A549 (cell line): ENCODE measurements around the gene CAMTA1. TPM values are rescaled to one million over a fixed set of nuclear protein-coding genes. Genes with fewer than 3 reads are reported as not detected.

ENCODE experiments used
- ATAC-seq, 2 experiments: fragments of 200-7000 bp in 1 of 2; fragments of >200 bp in 1 of 2; cut with Nextera tagmentation in 1 of 2; cut with Tn5 transposase in 1 of 2; 3 replicates each; pipeline versions ENCODE4 v1.8.0 to v1.9.1; 2018 to 2020; ENCODE audit warnings: mild to moderate bottlenecking in 1 of 2, moderate library complexity in 1 of 2
- CTCF ChIA-PET: fragments of 300-600 bp; sonication (Branson Sonifier 250); formaldehyde crosslinking; extraction: SDS; loops from one replicate; lab custom pipeline; 2021; ENCODE audit warnings: antibody characterized with exemption, inconsistent platforms; lab: Yijun Ruan, JAX
- POLR2A ChIA-PET: fragments of 350-600 bp; formaldehyde crosslinking; extraction: SDS; loops from one replicate; lab custom pipeline; 2021; ENCODE audit warnings: antibody characterized with exemption, inconsistent platforms; lab: Yijun Ruan, JAX
- DNase-seq, 2 experiments: peaks; one replicate each; pipeline versions ENCODE4 v3.0.0 to v3.0.0-alpha.2; 2011 to 2016; ENCODE audit warnings: low read depth in 1 of 2, low spot score in 1 of 2
- FAIRE-seq: peaks from 2 replicates; lab custom pipeline; 2011; peaks lifted over from hg19 to GRCh38; lab: Jason Lieb, UNC
- H3K27ac ChIP-seq, 2 experiments: fragments of >200 bp; sonication (Bioruptor Twin); formaldehyde crosslinking; 3 replicates each; pipeline ENCODE4 v1.5.1; 2016 to 2017
- H3K4me1 ChIP-seq: fragments of >200 bp; sonication (Bioruptor Twin); formaldehyde crosslinking; 3 replicates; pipeline ENCODE4 v1.6.1; 2016
- H3K4me2 ChIP-seq: fragments of >200 bp; sonication (Bioruptor Twin); formaldehyde crosslinking; 3 replicates; pipeline ENCODE4 v1.6.1; 2016
- H3K4me3 ChIP-seq: fragments of >200 bp; sonication (Bioruptor Twin); formaldehyde crosslinking; 3 replicates; pipeline ENCODE4 v1.5.1; 2016
- H3K9me3 ChIP-seq: fragments of >200 bp; sonication (Bioruptor Twin); formaldehyde crosslinking; 3 replicates; pipeline ENCODE4 v1.6.1; 2016
- CEBPB ChIP-seq, 2 experiments: fragments of >200 bp in 1 of 2; sonication (Bioruptor Twin) in 1 of 2; formaldehyde crosslinking in 1 of 2; IDR thresholded peaks; 2 replicates each; pipeline ENCODE4 v1.6.1; 2012 to 2016
- EP300 ChIP-seq, 2 experiments: fragments of >200 bp; sonication (Bioruptor Twin); formaldehyde crosslinking; IDR thresholded peaks; 2 replicates in 1 of 2; 3 replicates in 1 of 2; pipeline ENCODE4 v1.6.1; 2016 to 2017
- FOSB ChIP-seq: fragments of 250-450 bp; sonication (Bioruptor Pico); IDR thresholded peaks from 2 replicates; pipeline ENCODE4 v1.5.0; 2020; ENCODE audit warnings: mild to moderate bottlenecking, moderate library complexity
- FOXS1 ChIP-seq: fragments of 250-450 bp; sonication (Bioruptor Pico); IDR thresholded peaks from 2 replicates; pipeline ENCODE4 v1.5.0; 2020; ENCODE audit warnings: mild to moderate bottlenecking, moderate library complexity
- KDM5A ChIP-seq: fragments of 200-600 bp; sonication (generic); IDR thresholded peaks from 2 replicates; pipeline ENCODE4 v1.6.1; 2016; ENCODE audit warnings: antibody characterized with exemption, mild to moderate bottlenecking
- MAZ ChIP-seq: fragments of 150-350 bp; IDR thresholded peaks from 2 replicates; pipeline ENCODE4 v1.6.1; 2014; ENCODE audit warnings: antibody characterized with exemption, low read depth, low read length, borderline replicate concordance
- NPAS2 ChIP-seq: fragments of 250-450 bp; sonication (Bioruptor Pico); IDR thresholded peaks from 2 replicates; pipeline ENCODE4 v1.8.0; 2022; ENCODE audit warnings: mild to moderate bottlenecking, moderate library complexity, borderline replicate concordance
- POLR2A ChIP-seq: IDR thresholded peaks from 2 replicates; pipeline ENCODE4 v1.6.1; 2012; ENCODE audit warnings: mild to moderate bottlenecking, low read length
- RAD21 ChIP-seq, 2 experiments: fragments of >200 bp in 1 of 2; sonication (Bioruptor Twin) in 1 of 2; formaldehyde crosslinking in 1 of 2; IDR thresholded peaks in 1 of 2; conservative IDR thresholded peaks in 1 of 2; 2 replicates in 1 of 2; 3 replicates in 1 of 2; pipeline ENCODE4 v1.6.1; 2012 to 2018; ENCODE audit warnings: inconsistent platforms in 1 of 2
- RNF2 ChIP-seq: fragments of 200-600 bp; sonication (generic); IDR thresholded peaks from 2 replicates; pipeline ENCODE4 v1.6.1; 2016; ENCODE audit warnings: low read depth, mild to moderate bottlenecking, antibody characterized with exemption, moderate library complexity, borderline replicate concordance
- SMC3 ChIP-seq: fragments of >200 bp; sonication (Bioruptor Twin); formaldehyde crosslinking; IDR thresholded peaks from 3 replicates; pipeline ENCODE4 v1.6.1; 2018; ENCODE audit warnings: inconsistent platforms
- SREBF2 ChIP-seq: fragments of 450-650 bp; IDR thresholded peaks from 2 replicates; pipeline ENCODE4 v1.6.1; 2014; ENCODE audit warnings: mild to moderate bottlenecking, moderate library complexity
- ZC3H11A ChIP-seq: fragments of 450-650 bp; IDR thresholded peaks from 2 replicates; pipeline ENCODE4 v1.6.1; 2014; ENCODE audit warnings: antibody characterized with exemption, mild to moderate bottlenecking
- ZSCAN20 ChIP-seq: fragments of 250-450 bp; sonication (Bioruptor Pico); IDR thresholded peaks from 2 replicates; pipeline ENCODE4 v1.8.0; 2022; ENCODE audit warnings: mild to moderate bottlenecking, moderate library complexity
- WGBS: methylation state at CpG from one replicate; pipeline ENCODE4 v1.1.6; 2017; ENCODE audit errors: missing lambda C conversion rate; 5-methylcytosine and 5-hydroxymethylcytosine counted together
- polyA plus RNA-seq, 4 experiments: library from polyadenylated mRNA; depleted of rRNA in 3 of 4; stranded (reverse); fragments of >200 nt; fragmentation: RNase III in 1 of 4; extraction: RNeasy Plus Mini Kit Qiagen cat#74134 plus additional on column Dnase treatment in 1 of 4; gene quantifications; 2 replicates in 3 of 4; 3 replicates in 1 of 4; pipeline ENCODE4 v1.2.3, GENCODE V29; 2011 to 2017
- TF ChIP-seq, protein P1 (sequence below): IDR thresholded peaks from 2 replicates; pipeline ENCODE4 v1.6.1; 2012; ENCODE audit warnings: low read depth, borderline replicate concordance
- TF ChIP-seq, protein P2 (sequence below): fragments of 450-650 bp; IDR thresholded peaks from 2 replicates; pipeline ENCODE4 v1.6.1; 2014; ENCODE audit warnings: antibody characterized with exemption
- TF ChIP-seq, protein P3 (sequence below): IDR thresholded peaks from 2 replicates; pipeline ENCODE4 v1.6.1; 2012
- TF ChIP-seq, protein P4 (sequence below): fragments of >200 bp; sonication (Bioruptor Twin); formaldehyde crosslinking; IDR thresholded peaks from 3 replicates; pipeline ENCODE4 v1.5.1; 2016
- TF ChIP-seq, protein P5 (sequence below): IDR thresholded peaks from 2 replicates; pipeline ENCODE4 v1.6.1; 2012
- TF ChIP-seq, protein P6 (sequence below): fragments of 200-600 bp; sonication (generic); IDR thresholded peaks from 2 replicates; pipeline ENCODE4 v1.6.1; 2016; ENCODE audit warnings: antibody characterized with exemption, mild to moderate bottlenecking, moderate library complexity

CAMTA1 gene
- polyA plus RNA-seq, 2 of the 4 experiments (the other 2 are of a cell fraction): 58.8 to 75.0 TPM

DNA sequence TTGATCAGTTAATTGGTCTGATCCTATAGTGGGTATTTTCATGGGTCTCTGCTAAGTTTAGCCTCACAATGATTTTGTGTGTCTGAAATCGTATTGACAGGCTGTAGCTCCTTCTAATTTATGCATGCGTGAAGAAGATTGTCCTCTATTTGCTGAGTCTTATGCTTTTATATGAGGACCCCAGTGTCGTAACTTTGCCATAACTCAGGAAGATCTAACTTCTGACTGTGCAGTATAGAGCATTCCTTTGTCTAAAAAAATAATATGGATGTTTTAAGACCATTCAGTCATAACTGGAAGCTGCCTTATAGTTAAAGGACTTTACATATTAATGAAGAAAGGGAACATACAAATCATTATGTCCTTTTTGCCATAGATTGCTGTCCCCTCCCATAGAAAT lies 73.3 kb downstream of the CAMTA1 start:
- ChIA-PET POLR2A (no interaction called here), CTCF (interaction anchor here (0.6 to 2.8 kb wide), 2 partner anchors 11 to 81 kb away, joined by 3 to 9 read pairs; no protein-coding TSS in a partner anchor)
- H3K4me2 ChIP-seq: no peak overlapping the region
- WGBS: 92% methylated on average over 3 of the region's 3 CpGs
- no peak for DNase-seq
- no peak overlapping the region for H3K4me3 ChIP-seq
- FAIRE-seq: no peak
- peaks cover 25% of the 10 kb centered on the region for H3K4me1 ChIP-seq
- no peak for ATAC-seq
- H3K9me3 ChIP-seq: no peaks in the 10 kb centered on the region
- H3K27ac ChIP-seq: no peak overlapping the region
- TF ChIP-seq RNF2 (no peak), FOXS1 (CRISPR knock-in tag) (no peak), POLR2A (no peak), FOSB (CRISPR knock-in tag) (no peak), KDM5A (no peak), ZC3H11A (no peak), CEBPB (IDR thresholded peaks at IDR 0.05) (no peak), MAZ (no peak), EP300 (IDR thresholded peaks at IDR 0.05) (no peak), SMC3 (no peak), SREBF2 (no peak), ZSCAN20 (no peak), RAD21 (conservative IDR thresholded peaks at IDR 0.05 in 1 of 2, IDR thresholded peaks at IDR 0.05 in 1 of 2) (no peak), NPAS2 (CRISPR knock-in tag) (no peak)
- TF ChIP-seq, protein P1, sequence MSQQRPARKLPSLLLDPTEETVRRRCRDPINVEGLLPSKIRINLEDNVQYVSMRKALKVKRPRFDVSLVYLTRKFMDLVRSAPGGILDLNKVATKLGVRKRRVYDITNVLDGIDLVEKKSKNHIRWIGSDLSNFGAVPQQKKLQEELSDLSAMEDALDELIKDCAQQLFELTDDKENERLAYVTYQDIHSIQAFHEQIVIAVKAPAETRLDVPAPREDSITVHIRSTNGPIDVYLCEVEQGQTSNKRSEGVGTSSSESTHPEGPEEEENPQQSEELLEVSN: no peak
- TF ChIP-seq, protein P2, sequence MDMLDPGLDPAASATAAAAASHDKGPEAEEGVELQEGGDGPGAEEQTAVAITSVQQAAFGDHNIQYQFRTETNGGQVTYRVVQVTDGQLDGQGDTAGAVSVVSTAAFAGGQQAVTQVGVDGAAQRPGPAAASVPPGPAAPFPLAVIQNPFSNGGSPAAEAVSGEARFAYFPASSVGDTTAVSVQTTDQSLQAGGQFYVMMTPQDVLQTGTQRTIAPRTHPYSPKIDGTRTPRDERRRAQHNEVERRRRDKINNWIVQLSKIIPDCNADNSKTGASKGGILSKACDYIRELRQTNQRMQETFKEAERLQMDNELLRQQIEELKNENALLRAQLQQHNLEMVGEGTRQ: no peak
- TF ChIP-seq, protein P3, sequence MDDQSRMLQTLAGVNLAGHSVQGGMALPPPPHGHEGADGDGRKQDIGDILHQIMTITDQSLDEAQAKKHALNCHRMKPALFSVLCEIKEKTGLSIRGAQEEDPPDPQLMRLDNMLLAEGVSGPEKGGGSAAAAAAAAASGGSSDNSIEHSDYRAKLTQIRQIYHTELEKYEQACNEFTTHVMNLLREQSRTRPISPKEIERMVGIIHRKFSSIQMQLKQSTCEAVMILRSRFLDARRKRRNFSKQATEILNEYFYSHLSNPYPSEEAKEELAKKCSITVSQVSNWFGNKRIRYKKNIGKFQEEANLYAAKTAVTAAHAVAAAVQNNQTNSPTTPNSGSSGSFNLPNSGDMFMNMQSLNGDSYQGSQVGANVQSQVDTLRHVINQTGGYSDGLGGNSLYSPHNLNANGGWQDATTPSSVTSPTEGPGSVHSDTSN: no peak
- TF ChIP-seq, protein P4, sequence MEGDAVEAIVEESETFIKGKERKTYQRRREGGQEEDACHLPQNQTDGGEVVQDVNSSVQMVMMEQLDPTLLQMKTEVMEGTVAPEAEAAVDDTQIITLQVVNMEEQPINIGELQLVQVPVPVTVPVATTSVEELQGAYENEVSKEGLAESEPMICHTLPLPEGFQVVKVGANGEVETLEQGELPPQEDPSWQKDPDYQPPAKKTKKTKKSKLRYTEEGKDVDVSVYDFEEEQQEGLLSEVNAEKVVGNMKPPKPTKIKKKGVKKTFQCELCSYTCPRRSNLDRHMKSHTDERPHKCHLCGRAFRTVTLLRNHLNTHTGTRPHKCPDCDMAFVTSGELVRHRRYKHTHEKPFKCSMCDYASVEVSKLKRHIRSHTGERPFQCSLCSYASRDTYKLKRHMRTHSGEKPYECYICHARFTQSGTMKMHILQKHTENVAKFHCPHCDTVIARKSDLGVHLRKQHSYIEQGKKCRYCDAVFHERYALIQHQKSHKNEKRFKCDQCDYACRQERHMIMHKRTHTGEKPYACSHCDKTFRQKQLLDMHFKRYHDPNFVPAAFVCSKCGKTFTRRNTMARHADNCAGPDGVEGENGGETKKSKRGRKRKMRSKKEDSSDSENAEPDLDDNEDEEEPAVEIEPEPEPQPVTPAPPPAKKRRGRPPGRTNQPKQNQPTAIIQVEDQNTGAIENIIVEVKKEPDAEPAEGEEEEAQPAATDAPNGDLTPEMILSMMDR: no peak
- TF ChIP-seq, protein P5, sequence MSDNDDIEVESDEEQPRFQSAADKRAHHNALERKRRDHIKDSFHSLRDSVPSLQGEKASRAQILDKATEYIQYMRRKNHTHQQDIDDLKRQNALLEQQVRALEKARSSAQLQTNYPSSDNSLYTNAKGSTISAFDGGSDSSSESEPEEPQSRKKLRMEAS: no peak
- TF ChIP-seq, protein P6, sequence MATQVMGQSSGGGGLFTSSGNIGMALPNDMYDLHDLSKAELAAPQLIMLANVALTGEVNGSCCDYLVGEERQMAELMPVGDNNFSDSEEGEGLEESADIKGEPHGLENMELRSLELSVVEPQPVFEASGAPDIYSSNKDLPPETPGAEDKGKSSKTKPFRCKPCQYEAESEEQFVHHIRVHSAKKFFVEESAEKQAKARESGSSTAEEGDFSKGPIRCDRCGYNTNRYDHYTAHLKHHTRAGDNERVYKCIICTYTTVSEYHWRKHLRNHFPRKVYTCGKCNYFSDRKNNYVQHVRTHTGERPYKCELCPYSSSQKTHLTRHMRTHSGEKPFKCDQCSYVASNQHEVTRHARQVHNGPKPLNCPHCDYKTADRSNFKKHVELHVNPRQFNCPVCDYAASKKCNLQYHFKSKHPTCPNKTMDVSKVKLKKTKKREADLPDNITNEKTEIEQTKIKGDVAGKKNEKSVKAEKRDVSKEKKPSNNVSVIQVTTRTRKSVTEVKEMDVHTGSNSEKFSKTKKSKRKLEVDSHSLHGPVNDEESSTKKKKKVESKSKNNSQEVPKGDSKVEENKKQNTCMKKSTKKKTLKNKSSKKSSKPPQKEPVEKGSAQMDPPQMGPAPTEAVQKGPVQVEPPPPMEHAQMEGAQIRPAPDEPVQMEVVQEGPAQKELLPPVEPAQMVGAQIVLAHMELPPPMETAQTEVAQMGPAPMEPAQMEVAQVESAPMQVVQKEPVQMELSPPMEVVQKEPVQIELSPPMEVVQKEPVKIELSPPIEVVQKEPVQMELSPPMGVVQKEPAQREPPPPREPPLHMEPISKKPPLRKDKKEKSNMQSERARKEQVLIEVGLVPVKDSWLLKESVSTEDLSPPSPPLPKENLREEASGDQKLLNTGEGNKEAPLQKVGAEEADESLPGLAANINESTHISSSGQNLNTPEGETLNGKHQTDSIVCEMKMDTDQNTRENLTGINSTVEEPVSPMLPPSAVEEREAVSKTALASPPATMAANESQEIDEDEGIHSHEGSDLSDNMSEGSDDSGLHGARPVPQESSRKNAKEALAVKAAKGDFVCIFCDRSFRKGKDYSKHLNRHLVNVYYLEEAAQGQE: no peak
